NOMO-1 treated with DMSO at 0.1 percent for 48 hours (cell line): ENCODE data around the gene MYO1E.
"Not testable (repeated sequence)": the region's sequence is repeated elsewhere in the genome, so short reads cannot be mapped to it uniquely, and the experiment has no call there.

Source experiments
- DNase-seq: peaks from one replicate; lab custom pipeline; 2025; ENCODE audit not compliant: unreplicated experiment; lab: John Stamatoyannopoulos, UW

The MYO1E gene

GRCh38 chr15:59147666-59148065 is 225.0 kb downstream of the MYO1E start:
- DNase-seq: no peak

- DNase-seq: not testable (repeated sequence)
These were observed 228.1 kb downstream of the MYO1E start for GRCh38 chr15:59144594-59144993.

GRCh38 chr15:59143281-59143680 is 229.4 kb downstream of the MYO1E start:
- no peak for DNase-seq

GRCh38 chr15:59140422-59141226 is 232.0 kb downstream of the MYO1E start:
- DNase-seq: no peak

- DNase-seq: peak; percentile 70
These were observed 234.4 kb downstream of the MYO1E start for GRCh38 chr15:59138243-59138642.

- DNase-seq: no peak
These were observed 235.1 kb downstream of the MYO1E start for GRCh38 chr15:59137566-59137965.

- no peak for DNase-seq
These were observed 238.7 kb downstream of the MYO1E start for GRCh38 chr15:59133929-59134427.

- DNase-seq: no peak
These were observed 240.6 kb downstream of the MYO1E start for GRCh38 chr15:59131969-59132562.

GRCh38 chr15:59131456-59131855 is 241.2 kb downstream of the MYO1E start:
- DNase-seq: no peak

- not testable (repeated sequence) for DNase-seq
These were observed 245.4 kb downstream of the MYO1E start for GRCh38 chr15:59127255-59127654.

GRCh38 chr15:59125683-59126082 is 247.0 kb downstream of the MYO1E start:
- not testable (repeated sequence) for DNase-seq

- DNase-seq: no peak
These were observed 248.4 kb downstream of the MYO1E start for GRCh38 chr15:59124261-59124660.

GRCh38 chr15:59120937-59121336 is 251.7 kb downstream of the MYO1E start:
- no peak for DNase-seq

GRCh38 chr15:59119625-59120024 is 253.0 kb downstream of the MYO1E start:
- DNase-seq: no peak

GRCh38 chr15:59116771-59117170 is 255.9 kb downstream of the MYO1E start:
- DNase-seq: no peak

- DNase-seq: no peak
These were observed 256.5 kb downstream of the MYO1E start for GRCh38 chr15:59116141-59116540.

- DNase-seq: no peak
These were observed 257.6 kb downstream of the MYO1E start for GRCh38 chr15:59115047-59115446.

GRCh38 chr15:59111251-59111650 is 261.4 kb downstream of the MYO1E start:
- DNase-seq: no peak

- DNase-seq: no peak
These were observed 266.8 kb downstream of the MYO1E start for GRCh38 chr15:59105854-59106253.

- DNase-seq: peak; percentile 97
These were observed 267.5 kb downstream of the MYO1E start, which contains the start of gene CCNB2 for GRCh38 chr15:59104912-59105732. Gene CCNB2 (plus strand): TSS chr15:59105146. CDS start chr15:59105269, 123 bp downstream.

GRCh38 chr15:59104602-59104911 is 268.1 kb downstream of the MYO1E start:
- DNase-seq: no peak
